DOHH2 (cell line): ENCODE results near the gene KRTDAP.
A peak's percentile ranks its signal among the peaks of the same experiment; 100 is the strongest.

ENCODE experiments used
- H3F3A ChIP-seq: fragments of 200-600 bp; sonication (generic), shearing (Covaris generic); 2 replicates; pipeline ENCODE4 v1.6.0; 2016; ENCODE audit warnings: antibody characterized with exemption, mild to moderate bottlenecking; ENCODE audit not compliant: control insufficient read depth, insufficient read depth
- H3K27ac ChIP-seq: fragments of 200-600 bp; sonication (generic); 2 replicates; pipeline ENCODE4 v1.5.1; 2014; ENCODE audit warnings: low read depth, mild to moderate bottlenecking, low read length, moderate library complexity
- H3K27me3 ChIP-seq: fragments of 200-600 bp; sonication (generic); 2 replicates; pipeline ENCODE4 v1.6.1; 2014; ENCODE audit warnings: mild to moderate bottlenecking, low read length, mixed read lengths; ENCODE audit not compliant: control insufficient read depth
- H3K36me3 ChIP-seq: fragments of 200-600 bp; sonication (generic); 2 replicates; pipeline ENCODE4 v1.6.1; 2014; ENCODE audit warnings: mild to moderate bottlenecking, low read length, moderate library complexity, mixed read lengths; ENCODE audit not compliant: control insufficient read depth
- H3K4me1 ChIP-seq: fragments of 200-600 bp; sonication (generic); 2 replicates; pipeline ENCODE4 v1.6.1; 2014; ENCODE audit warnings: mild to moderate bottlenecking, low read length, mixed read lengths; ENCODE audit not compliant: control insufficient read depth
- H3K4me2 ChIP-seq: fragments of 200-600 bp; sonication (generic); 2 replicates; pipeline ENCODE4 v1.6.0; 2014; ENCODE audit warnings: mild to moderate bottlenecking, low read length, moderate library complexity
- H3K4me3 ChIP-seq: fragments of 200-600 bp; sonication (generic); 2 replicates; pipeline ENCODE4 v1.5.1; 2014; ENCODE audit warnings: mild to moderate bottlenecking, low read length, mixed read lengths
- H3K79me2 ChIP-seq: fragments of 200-600 bp; sonication (generic); 2 replicates; pipeline ENCODE4 v1.6.1; 2014; ENCODE audit warnings: mild to moderate bottlenecking, low read length, mixed read lengths; ENCODE audit not compliant: control insufficient read depth
- H3K9me2 ChIP-seq: fragments of 200-600 bp; sonication (generic); replicated peaks from 2 replicates; pipeline ENCODE4 v1.6.1; 2014; ENCODE audit warnings: mild to moderate bottlenecking, low read length, mixed read lengths; ENCODE audit not compliant: control insufficient read depth
- H3K9me3 ChIP-seq: fragments of 200-600 bp; sonication (generic); 2 replicates; pipeline ENCODE4 v1.6.1; 2014; ENCODE audit warnings: antibody characterized with exemption, low read length, mixed read lengths; ENCODE audit not compliant: control insufficient read depth, insufficient read depth
- H4K20me1 ChIP-seq: fragments of 200-600 bp; sonication (generic); 2 replicates; pipeline ENCODE4 v1.6.0; 2014; ENCODE audit warnings: low read depth, mild to moderate bottlenecking, antibody characterized with exemption, low read length, moderate library complexity; ENCODE audit not compliant: control insufficient read depth, insufficient read depth
- CTCF ChIP-seq: fragments of 200-600 bp; sonication (generic); IDR thresholded peaks from one replicate; pipeline ENCODE4 v1.5.1; 2014; ENCODE audit warnings: antibody characterized with exemption, mild to moderate bottlenecking, low read depth, low read length; ENCODE audit not compliant: poor library complexity, severe bottlenecking
- EZH2phosphoT487 ChIP-seq: fragments of 200-600 bp; sonication (generic); IDR thresholded peaks from 2 replicates; pipeline ENCODE4 v1.6.1; 2017; ENCODE audit warnings: borderline replicate concordance, mild to moderate bottlenecking, antibody characterized with exemption, low read length, moderate library complexity, mixed read lengths

KRTDAP gene

GRCh38 chr19:35501684-35502083 is 11.4 kb upstream of the KRTDAP start:
- Histone ChIP-seq H3K36me3 (peaks cover 7% of the 10 kb centered on the region; the same call in 1 of the 2 replicates), H3K4me2 (peak overlapping the region; percentile 79), H3K9me3 (no peaks in the 10 kb centered on the region), H3K27me3 (peaks cover 4% of the 10 kb centered on the region; the same call in 1 of the 2 replicates), H3K9me2 (no peaks in the 10 kb centered on the region), H3K79me2 (no peaks in the 10 kb centered on the region), H4K20me1 (no peaks in the 10 kb centered on the region), H3K4me1 (peaks cover 58% of the 10 kb centered on the region), H3F3A (peaks cover 9% of the 10 kb centered on the region; the same call in 1 of the 2 replicates), H3K27ac (peak overlapping the region; percentile 93), H3K4me3 (peak overlapping the region; percentile 60)
- TF ChIP-seq CTCF, result no peak
- TF ChIP-seq EZH2phosphoT487, result no peak

- Histone ChIP-seq H3K36me3 (peaks cover 7% of the 10 kb centered on the region; the same call in 1 of the 2 replicates), H3K79me2 (no peaks in the 10 kb centered on the region), H3K27ac (peak overlapping the region; percentile 93), H3K4me1 (peaks cover 59% of the 10 kb centered on the region), H3K27me3 (no peaks in the 10 kb centered on the region; the same call in 1 of the 2 replicates), H4K20me1 (no peaks in the 10 kb centered on the region), H3K4me3 (peak overlapping the region; percentile 60), H3F3A (peaks cover 9% of the 10 kb centered on the region; the same call in 1 of the 2 replicates), H3K9me3 (no peaks in the 10 kb centered on the region), H3K4me2 (peak overlapping the region; percentile 79), H3K9me2 (no peaks in the 10 kb centered on the region)
- TF ChIP-seq EZH2phosphoT487 (no peak), CTCF (no peak)
Observed at GRCh38 chr19:35500611-35501010, 10.3 kb upstream of the KRTDAP start.

GRCh38 chr19:35498984-35499527 is 8.8 kb upstream of the KRTDAP start:
- H3K9me3 ChIP-seq, result no peaks in the 10 kb centered on the region
- no peak overlapping the region for H3K4me2 ChIP-seq
- no peaks in the 10 kb centered on the region for H4K20me1 ChIP-seq
- H3K9me2 ChIP-seq, result no peaks in the 10 kb centered on the region
- peaks cover 9% of the 10 kb centered on the region; the same call in 1 of the 2 replicates for H3F3A ChIP-seq
- H3K79me2 ChIP-seq, result no peaks in the 10 kb centered on the region
- no peak overlapping the region for H3K4me3 ChIP-seq
- TF ChIP-seq CTCF (no peak), EZH2phosphoT487 (no peak)
- peaks cover 7% of the 10 kb centered on the region; the same call in 1 of the 2 replicates for H3K36me3 ChIP-seq
- H3K4me1 ChIP-seq, result peaks cover 62% of the 10 kb centered on the region
- H3K27me3 ChIP-seq, result peaks cover 7% of the 10 kb centered on the region; the same call in 1 of the 2 replicates
- H3K27ac ChIP-seq, result no peak overlapping the region
